H1 (cell line): ENCODE results near the gene RHO. TPM values are rescaled to one million over a fixed set of nuclear protein-coding genes. Genes with fewer than 3 reads are reported as not detected.

ENCODE experiments used
- CTCF ChIA-PET: fragments of 300-600 bp; sonication (Branson Sonifier 250); formaldehyde crosslinking; loops from one replicate; lab custom pipeline; 2021; ENCODE audit not compliant: partially characterized antibody; lab: Charles Lee
- POLR2A ChIA-PET: fragments of 300-600 bp; sonication (Branson Sonifier 250); formaldehyde crosslinking; loops from one replicate; lab custom pipeline; 2021; ENCODE audit warnings: inconsistent platforms; ENCODE audit not compliant: partially characterized antibody; lab: Charles Lee
- DNase-seq, 2 experiments: peaks; one replicate each; pipeline versions ENCODE4 v3.0.0 to v3.0.0-alpha.2; 2010 to 2022; ENCODE audit warnings: low spot score in 2 of 2, low read depth in 1 of 2, mixed read lengths in 1 of 2
- FAIRE-seq: peaks from 2 replicates; lab custom pipeline; 2011; peaks lifted over from hg19 to GRCh38; lab: Jason Lieb, UNC
- H2AFZ ChIP-seq: 2 replicates; pipeline ENCODE4 v1.8.1; 2012; ENCODE audit warnings: low read length, inconsistent platforms
- H2AK5ac ChIP-seq: 2 replicates; pipeline ENCODE4 v1.6.1; 2013; ENCODE audit warnings: low read depth, low read length
- H2BK120ac ChIP-seq: replicated peaks from 2 replicates; pipeline ENCODE3; 2013; ENCODE audit warnings: low read depth, low read length, inconsistent platforms
- H2BK12ac ChIP-seq: 2 replicates; pipeline ENCODE4 v1.6.1; 2013; ENCODE audit warnings: low read depth, low read length
- H2BK15ac ChIP-seq: 2 replicates; pipeline ENCODE4 v1.6.1; 2013; ENCODE audit warnings: low read length
- H2BK20ac ChIP-seq: 2 replicates; pipeline ENCODE4 v1.6.1; 2013; ENCODE audit warnings: low read length
- H2BK5ac ChIP-seq: 2 replicates; pipeline ENCODE4 v1.6.1; 2013; ENCODE audit warnings: low read depth, low read length
- H3K14ac ChIP-seq: 2 replicates; pipeline ENCODE4 v1.6.1; 2013; ENCODE audit warnings: inconsistent platforms; ENCODE audit not compliant: insufficient read length
- H3K18ac ChIP-seq: 2 replicates; pipeline ENCODE4 v1.6.1; 2013; ENCODE audit warnings: low read length; ENCODE audit errors: extremely low read depth
- H3K23ac ChIP-seq: 2 replicates; pipeline ENCODE4 v1.6.1; 2013; ENCODE audit warnings: inconsistent platforms; ENCODE audit not compliant: insufficient read length
- H3K23me2 ChIP-seq: 2 replicates; pipeline ENCODE4 v1.6.1; 2013; ENCODE audit warnings: low read depth, low read length
- H3K27ac ChIP-seq: 2 replicates; pipeline ENCODE4 v1.6.1; 2011; ENCODE audit warnings: low read depth, low read length, inconsistent platforms
- H3K27me3 ChIP-seq, 4 experiments: replicated peaks in 1 of 4; 1 replicate in 1 of 4; 2 replicates in 3 of 4; pipeline versions ENCODE4 v1.6.1 to v1.8.1; 2011 to 2013; ENCODE audit warnings: low read length in 3 of 4, mild to moderate bottlenecking in 3 of 4, inconsistent platforms in 2 of 4, mixed read lengths in 2 of 4, moderate library complexity in 1 of 4; ENCODE audit not compliant: control insufficient read depth in 3 of 4, insufficient read depth in 3 of 4; ENCODE audit errors: extremely low read depth in 1 of 4
- H3K36me3 ChIP-seq, 4 experiments: 2 replicates each; pipeline versions ENCODE4 v1.6.1 to v1.8.1; 2011 to 2013; ENCODE audit warnings: mild to moderate bottlenecking in 4 of 4, low read length in 3 of 4, moderate library complexity in 2 of 4, control low read depth in 1 of 4, inconsistent platforms in 1 of 4; ENCODE audit not compliant: insufficient read depth in 4 of 4, control insufficient read depth in 2 of 4
- H3K4ac ChIP-seq: replicated peaks from 2 replicates; pipeline ENCODE3; 2013; ENCODE audit warnings: low read length, low read depth, mixed read lengths, inconsistent platforms; ENCODE audit not compliant: insufficient read length
- H3K4me1 ChIP-seq, 4 experiments: replicated peaks in 1 of 4; 1 replicate in 1 of 4; 2 replicates in 3 of 4; pipeline versions ENCODE4 v1.6.1 to v1.8.1; 2011 to 2013; ENCODE audit warnings: low read length in 3 of 4, inconsistent platforms in 2 of 4, mixed read lengths in 1 of 4; ENCODE audit not compliant: insufficient read depth in 4 of 4, control insufficient read depth in 3 of 4
- H3K4me2 ChIP-seq, 2 experiments: 2 replicates each; pipeline versions ENCODE4 v1.6.1 to v1.8.1; 2011 to 2013; ENCODE audit warnings: low read depth in 2 of 2, low read length in 2 of 2, control low read depth in 1 of 2, inconsistent platforms in 1 of 2, mild to moderate bottlenecking in 1 of 2; ENCODE audit not compliant: insufficient read depth in 1 of 2
- H3K4me3 ChIP-seq, 4 experiments: fragments of 200-600, 300-600 bp in 1 of 4; sonication (generic), shearing (Covaris generic), sonication (Bioruptor Twin) in 1 of 4; 2 replicates each; pipeline versions ENCODE4 v1.5.1 to v1.8.1; 2011 to 2016; ENCODE audit warnings: low read length in 4 of 4, low read depth in 3 of 4, control low read depth in 2 of 4, inconsistent platforms in 2 of 4, mild to moderate bottlenecking in 2 of 4, mixed read lengths in 1 of 4, moderate library complexity in 1 of 4; ENCODE audit not compliant: insufficient read depth in 2 of 4; ENCODE audit errors: extremely low read depth in 1 of 4
- H3K56ac ChIP-seq: replicated peaks from 2 replicates; pipeline ENCODE3; 2013; ENCODE audit warnings: low read depth, mild to moderate bottlenecking, mixed read lengths, low read length, inconsistent platforms; ENCODE audit not compliant: insufficient read length
- H3K79me1 ChIP-seq: 2 replicates; pipeline ENCODE4 v1.6.1; 2013; ENCODE audit warnings: low read depth, low read length, control low read depth
- H3K79me2 ChIP-seq, 2 experiments: 2 replicates each; pipeline versions ENCODE4 v1.6.1 to v1.8.1; 2012 to 2013; ENCODE audit warnings: low read length in 2 of 2, mild to moderate bottlenecking in 2 of 2, inconsistent platforms in 1 of 2; ENCODE audit not compliant: insufficient read depth in 2 of 2, control insufficient read depth in 1 of 2
- H3K9ac ChIP-seq, 4 experiments: replicated peaks in 1 of 4; 1 replicate in 1 of 4; 2 replicates in 3 of 4; pipeline versions ENCODE4 v1.6.1 to v1.8.1; 2011 to 2013; ENCODE audit warnings: low read depth in 3 of 4, low read length in 3 of 4, control low read depth in 2 of 4, mild to moderate bottlenecking in 2 of 4, moderate library complexity in 2 of 4, inconsistent platforms in 1 of 4; ENCODE audit errors: extremely low read depth in 1 of 4
- H3K9me3 ChIP-seq, 2 experiments: 2 replicates each; pipeline versions ENCODE4 v1.6.1 to v1.8.1; 2012 to 2013; ENCODE audit warnings: mild to moderate bottlenecking in 2 of 2, moderate library complexity in 2 of 2, control low read depth in 1 of 2, inconsistent platforms in 1 of 2, low read depth in 1 of 2, low read length in 1 of 2, mixed read lengths in 1 of 2; ENCODE audit not compliant: insufficient read depth in 2 of 2
- H4K20me1 ChIP-seq, 2 experiments: replicated peaks in 1 of 2; 2 replicates each; pipeline versions ENCODE3 to v1.8.1; 2011 to 2013; ENCODE audit warnings: inconsistent platforms in 2 of 2, low read length in 2 of 2, mild to moderate bottlenecking in 1 of 2; ENCODE audit not compliant: insufficient read depth in 2 of 2, control insufficient read depth in 1 of 2
- H4K5ac ChIP-seq: 2 replicates; pipeline ENCODE4 v1.6.1; 2013; ENCODE audit warnings: low read length, low read depth, mixed read lengths, inconsistent platforms; ENCODE audit not compliant: insufficient read length
- H4K8ac ChIP-seq: 2 replicates; pipeline ENCODE4 v1.8.0; 2013; ENCODE audit warnings: mild to moderate bottlenecking, moderate library complexity, low read length, inconsistent platforms; ENCODE audit not compliant: insufficient read depth; ENCODE audit errors: extremely low read depth
- H4K91ac ChIP-seq: replicated peaks from 2 replicates; pipeline ENCODE3; 2013; ENCODE audit warnings: low read length, mixed read lengths, inconsistent platforms; ENCODE audit not compliant: insufficient read length
- PHF8 ChIP-seq: fragments of 200-600 bp; sonication (generic); conservative IDR thresholded peaks from 2 replicates; pipeline ENCODE4 v1.7.1; 2012; ENCODE audit warnings: low read depth, mild to moderate bottlenecking, inconsistent platforms, low read length, moderate library complexity
- RBBP5 ChIP-seq: IDR thresholded peaks from 2 replicates; pipeline ENCODE4 v1.7.1; 2012; ENCODE audit warnings: low read depth, mild to moderate bottlenecking, inconsistent platforms, low read length, moderate library complexity, borderline replicate concordance
- WGBS, 2 experiments: shearing (Covaris generic) in 1 of 2; methylation state at CpG; one replicate each; pipeline versions ENCODE4 v1.1.6 to v1.1.7; 2013 to 2015; ENCODE audit warnings: low lambda C conversion rate in 2 of 2, mixed read lengths in 2 of 2, inconsistent platforms in 1 of 2, low coverage in 1 of 2, missing lambda C conversion rate in 1 of 2; ENCODE audit not compliant: insufficient replicate concordance in 2 of 2, insufficient coverage in 1 of 2, insufficient read length in 1 of 2; ENCODE audit errors: extremely low coverage in 1 of 2, missing lambda C conversion rate in 1 of 2; 5-methylcytosine and 5-hydroxymethylcytosine counted together
- polyA plus RNA-seq, 7 experiments: library from polyadenylated mRNA; depleted of rRNA in 3 of 7; stranded (reverse) in 5 of 7; unstranded in 2 of 7; fragments of >200 nt in 5 of 7; fragments of 200-250 nt in 2 of 7; gene quantifications; 1 replicate in 5 of 7; 2 replicates in 1 of 7; 4 replicates in 1 of 7; pipeline versions ENCODE4 v1.2.1 to v1.2.3, GENCODE V29; 2011 to 2013; ENCODE audit warnings: missing spikeins in 2 of 7, mixed read lengths in 2 of 7
- total RNA-seq: library from RNA; stranded (reverse); fragmentation: NEBNext Ultra II Directional; extraction: Animal tissue kit (Norgen Biotek cat#: 25700); gene quantifications from 2 replicates; pipeline ENCODE4 v1.2.1, GENCODE V29; 2021

Gene RHO
- total and polyA plus RNA-seq, 2 of the 8 experiments (the other 6 are each of a cell fraction or from before 2014, with no cell fraction given): not detected

DNA sequence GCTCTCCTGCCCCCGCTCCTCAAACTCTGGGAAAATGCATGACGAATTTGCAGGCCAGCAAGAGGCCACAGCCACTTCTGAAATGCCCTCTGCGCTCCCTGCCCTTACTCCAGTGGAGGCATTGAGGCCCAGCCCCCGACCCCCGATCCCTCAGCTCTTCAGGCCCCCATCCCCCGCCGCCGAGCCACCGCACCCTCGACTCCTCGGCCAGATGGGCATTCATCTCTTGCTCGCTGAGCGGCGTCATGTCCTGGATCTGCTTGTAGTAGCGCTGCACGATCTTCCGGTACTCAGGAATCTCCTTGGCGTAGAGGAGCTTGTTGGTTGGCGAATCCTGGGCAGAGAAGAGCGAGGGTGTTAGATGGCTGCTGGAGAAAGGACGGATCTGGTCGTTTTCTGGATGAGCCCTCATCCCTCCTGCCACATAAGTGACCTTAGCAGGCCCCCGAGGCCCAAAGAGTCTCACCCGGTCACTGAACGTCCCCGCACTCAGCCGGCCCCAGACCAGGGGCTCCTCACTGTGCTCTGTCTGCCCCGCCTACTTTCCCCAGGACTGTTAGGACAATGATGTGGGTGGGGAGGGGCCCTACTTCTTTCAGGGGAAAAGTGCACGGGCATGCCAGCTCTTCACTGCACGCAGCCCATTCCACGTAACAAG, 28.6 kb downstream of the RHO start:
- Histone ChIP-seq H3K79me2 (no peaks in the 10 kb centered on the region), H4K91ac (no peak overlapping the region), H4K5ac (no peak overlapping the region), H3K14ac (no peak overlapping the region), H3K23me2 (no peaks in the 10 kb centered on the region), H2AFZ (no peak overlapping the region), H3K56ac (no peak overlapping the region), H3K4ac (no peak overlapping the region), H3K4me2 (no peak overlapping the region), H3K9ac (no peak overlapping the region), H2AK5ac (no peak overlapping the region), H2BK20ac (0 out of 2 replicates have a peak overlapping the region, but pooled peaks have one; percentile 86), H4K20me1 (peaks cover 0 to 1% of the 10 kb centered on the region in 2 experiments), H2BK5ac (no peak overlapping the region), H3K27me3 (no peaks in the 10 kb centered on the region; a peak in 1 of 7 replicates), H4K8ac (peak overlapping the region; percentile 65; the same call in 1 of the 2 replicates), H3K4me1 (peaks cover 3 to 22% (median 11%) of the 10 kb centered on the region in 4 experiments), H3K36me3 (no peaks in the 10 kb centered on the region; a peak in 1 of 8 replicates), H2BK15ac (0 out of 2 replicates have a peak overlapping the region, but pooled peaks have one; percentile 95), H3K9me3 (no peaks in the 10 kb centered on the region), H3K23ac (no peak overlapping the region), H3K4me3 (no peak overlapping the region), H3K27ac (no peak overlapping the region), H2BK120ac (no peak overlapping the region), H3K79me1 (no peaks in the 10 kb centered on the region), H3K18ac (no peak overlapping the region; the same call in 1 of the 2 replicates), H2BK12ac (peak overlapping the region; percentile 87; the same call in 1 of the 2 replicates)
- no peak for DNase-seq
- 91% methylated on average over 26 of the region's 31 CpGs; no CpG with 5 or more reads in 1 of the 2 experiments for WGBS, 2 experiments
- FAIRE-seq: no peak
- ChIA-PET CTCF (interaction anchor here (0.6 to 11.3 kb wide), 5 partner anchors 9 to 120 kb away, joined by 4 to 93 read pairs (median 10); no protein-coding TSS in a partner anchor), POLR2A (interaction anchor here (0.8 to 1.2 kb wide), 2 partner anchors 46 to 109 kb away, joined by 3 read pairs; no protein-coding TSS in a partner anchor)
- TF ChIP-seq PHF8: no peak
- TF ChIP-seq RBBP5: no peak
